Ishikawa (cell line): ENCODE measurements around the gene HPF1.

Experiments
- CEBPB ChIP-seq: IDR thresholded peaks from 2 replicates; pipeline ENCODE4 v1.6.1; 2012
- CREB1 ChIP-seq: IDR thresholded peaks from 2 replicates; pipeline ENCODE4 v1.6.1; 2012; ENCODE audit warnings: low read depth
- EGR1 ChIP-seq: IDR thresholded peaks from 2 replicates; pipeline ENCODE4 v1.6.1; 2012
- EP300 ChIP-seq: IDR thresholded peaks from 2 replicates; pipeline ENCODE4 v1.6.1; 2012; ENCODE audit warnings: borderline replicate concordance
- FOXM1 ChIP-seq: IDR thresholded peaks from 2 replicates; pipeline ENCODE4 v1.6.1; 2012; ENCODE audit warnings: low read depth, borderline replicate concordance
- NFIC ChIP-seq: IDR thresholded peaks from 2 replicates; pipeline ENCODE4 v1.6.1; 2012
- RAD21 ChIP-seq: IDR thresholded peaks from 2 replicates; pipeline ENCODE4 v1.6.1; 2012; ENCODE audit warnings: low read depth
- REST ChIP-seq: IDR thresholded peaks from 2 replicates; pipeline ENCODE4 v1.6.1; 2012; ENCODE audit warnings: low read depth, mild to moderate bottlenecking
- TAF1 ChIP-seq: IDR thresholded peaks from 2 replicates; pipeline ENCODE4 v1.6.1; 2012; ENCODE audit warnings: low read depth, mild to moderate bottlenecking
- TCF12 ChIP-seq: IDR thresholded peaks from 2 replicates; pipeline ENCODE4 v1.6.1; 2012; ENCODE audit warnings: low read depth
- TEAD4 ChIP-seq: IDR thresholded peaks from 2 replicates; pipeline ENCODE4 v1.6.1; 2012
- YY1 ChIP-seq: IDR thresholded peaks from 2 replicates; pipeline ENCODE4 v1.6.1; 2012; ENCODE audit warnings: low read depth
- ZBTB7A ChIP-seq: IDR thresholded peaks from 2 replicates; pipeline ENCODE4 v1.6.1; 2012; ENCODE audit warnings: low read depth
- TF ChIP-seq, protein P1 (sequence below): IDR thresholded peaks from 2 replicates; pipeline ENCODE4 v1.6.1; 2012
- TF ChIP-seq, protein P2 (sequence below): IDR thresholded peaks from 2 replicates; pipeline ENCODE4 v1.6.1; 2012

Gene HPF1

GRCh38 chr4:169744601-169745000, 13.1 kb downstream of the HPF1 start:
- TF ChIP-seq CEBPB (no peak), TEAD4 (no peak)
- TF ChIP-seq, protein P1, sequence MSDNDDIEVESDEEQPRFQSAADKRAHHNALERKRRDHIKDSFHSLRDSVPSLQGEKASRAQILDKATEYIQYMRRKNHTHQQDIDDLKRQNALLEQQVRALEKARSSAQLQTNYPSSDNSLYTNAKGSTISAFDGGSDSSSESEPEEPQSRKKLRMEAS: no peak

- TF ChIP-seq, protein P1: no peak
- TF ChIP-seq CREB1 (no peak), FOXM1 (no peak), CEBPB (peak; percentile 92)
These were observed 16.2 kb downstream of the HPF1 start for GRCh38 chr4:169741569-169741968.

DNA sequence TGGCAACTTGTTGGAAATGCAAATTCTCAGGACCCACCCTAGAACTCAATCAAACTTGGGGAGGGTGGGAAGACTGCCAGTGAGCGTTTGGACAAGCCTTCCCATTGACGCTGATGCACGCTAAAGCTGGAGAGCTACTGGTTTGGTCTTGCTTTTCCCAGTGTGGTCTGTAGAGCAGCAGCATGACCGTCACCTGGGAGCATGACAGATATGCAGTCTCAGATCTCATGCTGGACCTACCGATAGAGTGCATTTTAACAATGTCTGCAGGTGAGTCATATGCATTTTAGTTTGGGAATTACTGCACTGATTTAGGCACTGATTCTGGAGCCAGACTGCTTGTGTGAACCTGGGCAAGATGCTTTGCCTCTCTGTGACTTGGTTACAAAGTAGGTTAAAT, 27.2 kb downstream of the HPF1 start:
- TF ChIP-seq TEAD4: no peak
- no peak for TF ChIP-seq CREB1
- TF ChIP-seq CEBPB: no peak
- TF ChIP-seq, protein P1: no peak
- no peak for TF ChIP-seq RAD21
- no peak for TF ChIP-seq TAF1
- TF ChIP-seq TCF12: no peak
- TF ChIP-seq EP300: no peak
- TF ChIP-seq NFIC: no peak
- TF ChIP-seq ZBTB7A: no peak
- TF ChIP-seq, protein P2, sequence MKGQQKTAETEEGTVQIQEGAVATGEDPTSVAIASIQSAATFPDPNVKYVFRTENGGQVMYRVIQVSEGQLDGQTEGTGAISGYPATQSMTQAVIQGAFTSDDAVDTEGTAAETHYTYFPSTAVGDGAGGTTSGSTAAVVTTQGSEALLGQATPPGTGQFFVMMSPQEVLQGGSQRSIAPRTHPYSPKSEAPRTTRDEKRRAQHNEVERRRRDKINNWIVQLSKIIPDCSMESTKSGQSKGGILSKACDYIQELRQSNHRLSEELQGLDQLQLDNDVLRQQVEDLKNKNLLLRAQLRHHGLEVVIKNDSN: no peak
- TF ChIP-seq YY1: no peak
- no peak for TF ChIP-seq EGR1
- TF ChIP-seq FOXM1: no peak
- TF ChIP-seq REST: no peak

DNA sequence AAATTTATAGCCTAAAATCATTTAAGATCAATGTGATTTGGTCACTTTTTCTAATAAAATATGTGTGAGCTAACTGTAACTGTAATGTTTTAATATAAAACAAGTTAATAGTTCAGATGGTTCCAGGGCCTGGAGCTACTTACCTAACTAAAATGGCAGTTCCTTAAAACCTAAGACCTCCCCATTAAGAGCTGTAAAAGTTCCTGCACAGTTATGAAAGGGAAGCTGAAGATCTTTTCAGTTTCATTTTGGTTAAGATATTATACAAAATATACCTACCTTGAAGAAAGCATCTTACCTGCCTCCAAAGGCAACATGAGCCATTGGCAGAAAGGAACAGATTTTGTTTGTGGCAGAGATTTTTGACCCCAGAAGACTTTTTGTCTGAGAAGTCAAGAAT, 30.1 kb downstream of the HPF1 start:
- TF ChIP-seq TCF12 (no peak), REST (no peak), TEAD4 (no peak), YY1 (no peak), EP300 (no peak), FOXM1 (no peak), TAF1 (no peak), EGR1 (no peak), ZBTB7A (no peak), RAD21 (no peak)
- TF ChIP-seq, protein P2: no peak
- TF ChIP-seq, protein P1: no peak

DNA sequence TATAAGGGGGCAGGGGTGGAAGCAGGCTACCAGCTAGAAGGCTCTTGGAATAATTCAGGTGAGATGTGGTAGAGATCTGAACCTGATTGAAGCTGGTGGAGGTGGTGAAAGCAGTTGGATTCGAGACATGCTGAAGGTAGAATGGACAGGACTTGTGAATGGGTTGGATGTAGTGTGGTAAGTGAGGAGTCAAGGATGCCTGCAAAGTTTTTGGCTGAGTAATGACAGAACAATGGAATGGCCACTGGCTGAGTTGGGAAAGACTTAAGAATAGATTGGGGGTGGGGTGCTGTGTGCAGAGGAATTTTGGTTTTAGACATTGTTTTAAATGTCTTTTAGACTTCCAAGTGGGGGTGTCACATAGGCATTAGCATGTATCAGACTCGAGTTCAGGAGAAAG, 33.5 kb downstream of the HPF1 start:
- TF ChIP-seq RAD21: no peak
- TF ChIP-seq, protein P2: no peak
- no peak for TF ChIP-seq EP300
- TF ChIP-seq TAF1: no peak
- no peak for TF ChIP-seq NFIC
- TF ChIP-seq TEAD4: no peak
- no peak for TF ChIP-seq YY1
- no peak for TF ChIP-seq TCF12
- TF ChIP-seq REST: no peak
- TF ChIP-seq CEBPB: no peak
- no peak for TF ChIP-seq ZBTB7A
- no peak for TF ChIP-seq FOXM1
- TF ChIP-seq EGR1: no peak
- TF ChIP-seq, protein P1: no peak
